Activated T-helper 17 cell treated with anti-CD3 and anti-CD28 coated beads, Interleukin-2, amount 50 U/mL, for 72 hours (primary cell): ENCODE data around the gene SESN3. TPM values are rescaled to one million over a fixed set of nuclear protein-coding genes. Genes with fewer than 3 reads are reported as not detected.

ENCODE experiments used
- ATAC-seq: fragments of 150-1000 bp; cut with Tn5 transposase; replicated peaks from 2 replicates; pipeline ENCODE4 v1.10.0; 2021; ENCODE audit warnings: mild to moderate bottlenecking, moderate library complexity
- H3K27ac Mint-ChIP-seq: one replicate; pipeline ENCODE4 v1.8.0; 2022; ENCODE audit warnings: mixed read lengths
- H3K27me3 Mint-ChIP-seq: one replicate; pipeline ENCODE4 v1.8.0; 2022; ENCODE audit warnings: mixed read lengths
- H3K36me3 Mint-ChIP-seq: one replicate; pipeline ENCODE4 v1.8.0; 2022; ENCODE audit warnings: low read depth, mild to moderate bottlenecking, mixed read lengths
- H3K4me1 Mint-ChIP-seq: one replicate; pipeline ENCODE4 v1.8.0; 2022; ENCODE audit warnings: mixed read lengths
- H3K4me3 Mint-ChIP-seq: one replicate; pipeline ENCODE4 v1.8.0; 2022; ENCODE audit warnings: mild to moderate bottlenecking, mixed read lengths
- H3K9me3 Mint-ChIP-seq: one replicate; pipeline ENCODE4 v1.8.0; 2022; ENCODE audit warnings: mixed read lengths
- total RNA-seq, 2 donors: library from RNA; stranded (reverse); gene quantifications; one replicate each; pipeline ENCODE4 v1.2.3, GENCODE V29; 2022

Gene SESN3
- total RNA-seq, 2 donors from 2014 or later = 4.6 to 9.7 TPM

- no peaks in the 10 kb centered on the region for H3K36me3 Mint-ChIP-seq
- no peak overlapping the region for H3K4me3 Mint-ChIP-seq
- H3K9me3 Mint-ChIP-seq = no peaks in the 10 kb centered on the region
- peaks cover 33% of the 10 kb centered on the region for H3K4me1 Mint-ChIP-seq
- ATAC-seq = no peak
- H3K27ac Mint-ChIP-seq = peak overlapping the region; percentile 2
- H3K27me3 Mint-ChIP-seq = no peaks in the 10 kb centered on the region
Measured at GRCh38 chr11:95156916-95157541, 74.0 kb downstream of the SESN3 start.

GRCh38 chr11:95156133-95156721 lies 74.8 kb downstream of the SESN3 start:
- no peaks in the 10 kb centered on the region for H3K9me3 Mint-ChIP-seq
- H3K4me3 Mint-ChIP-seq = no peak overlapping the region
- peaks cover 37% of the 10 kb centered on the region for H3K4me1 Mint-ChIP-seq
- H3K27me3 Mint-ChIP-seq = no peaks in the 10 kb centered on the region
- no peak for ATAC-seq
- H3K27ac Mint-ChIP-seq = no peak overlapping the region
- H3K36me3 Mint-ChIP-seq = no peaks in the 10 kb centered on the region

DNA sequence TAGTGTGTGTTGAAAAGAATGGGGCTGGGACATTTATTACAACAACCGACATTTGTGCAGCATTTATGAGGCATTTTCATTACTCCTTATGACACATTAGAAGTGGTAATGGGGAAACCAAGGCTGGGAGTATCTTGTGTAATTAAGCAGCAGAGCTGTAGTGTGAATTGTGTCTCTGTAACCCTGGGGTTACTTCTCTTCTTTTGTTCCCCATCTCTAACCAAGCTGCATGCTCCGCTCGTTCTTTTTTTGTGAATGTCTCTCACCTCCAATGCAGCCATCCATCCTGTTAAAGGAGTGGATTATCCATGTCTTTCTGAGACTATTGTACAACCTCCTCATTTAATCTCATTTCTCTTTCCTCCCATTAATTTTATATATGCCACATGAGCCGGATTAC lies 75.6 kb downstream of the SESN3 start:
- Mint-ChIP-seq H3K4me3 (no peak overlapping the region), H3K4me1 (peaks cover 35% of the 10 kb centered on the region), H3K36me3 (no peaks in the 10 kb centered on the region), H3K27me3 (no peaks in the 10 kb centered on the region), H3K9me3 (no peaks in the 10 kb centered on the region), H3K27ac (no peak overlapping the region)
- ATAC-seq = no peak

DNA sequence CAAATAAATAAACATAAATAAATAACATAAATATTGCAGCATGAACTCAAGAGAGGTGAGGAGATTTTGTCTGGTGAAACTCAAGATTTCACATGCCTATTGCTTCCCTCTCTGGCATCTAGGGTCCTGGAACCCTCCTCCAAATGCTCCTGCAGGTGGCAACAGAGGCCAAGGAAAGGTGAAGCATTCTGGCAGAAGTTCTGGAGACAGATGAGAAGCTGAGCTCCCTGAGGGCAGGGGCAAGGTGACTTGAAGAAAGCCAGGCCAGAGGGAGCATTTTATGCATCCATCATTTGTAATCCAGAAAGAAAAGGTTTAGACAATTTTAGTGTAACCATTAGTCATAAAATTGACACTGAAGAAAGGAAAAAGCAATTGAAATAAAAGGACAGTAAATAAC lies 76.5 kb downstream of the SESN3 start:
- ATAC-seq = no peak
- H3K4me3 Mint-ChIP-seq = no peak overlapping the region
- peaks cover 32% of the 10 kb centered on the region for H3K4me1 Mint-ChIP-seq
- no peaks in the 10 kb centered on the region for H3K36me3 Mint-ChIP-seq
- H3K27me3 Mint-ChIP-seq = no peaks in the 10 kb centered on the region
- H3K9me3 Mint-ChIP-seq = no peaks in the 10 kb centered on the region
- no peak overlapping the region for H3K27ac Mint-ChIP-seq

- H3K9me3 Mint-ChIP-seq = no peaks in the 10 kb centered on the region
- H3K4me3 Mint-ChIP-seq = peak overlapping the region; percentile 89
- H3K27ac Mint-ChIP-seq = peak overlapping the region; percentile 92
- no peaks in the 10 kb centered on the region for H3K36me3 Mint-ChIP-seq
- ATAC-seq = no peak
- peaks cover 32% of the 10 kb centered on the region for H3K4me1 Mint-ChIP-seq
- no peaks in the 10 kb centered on the region for H3K27me3 Mint-ChIP-seq
Measured at GRCh38 chr11:95153857-95154246, 77.2 kb downstream of the SESN3 start.

DNA sequence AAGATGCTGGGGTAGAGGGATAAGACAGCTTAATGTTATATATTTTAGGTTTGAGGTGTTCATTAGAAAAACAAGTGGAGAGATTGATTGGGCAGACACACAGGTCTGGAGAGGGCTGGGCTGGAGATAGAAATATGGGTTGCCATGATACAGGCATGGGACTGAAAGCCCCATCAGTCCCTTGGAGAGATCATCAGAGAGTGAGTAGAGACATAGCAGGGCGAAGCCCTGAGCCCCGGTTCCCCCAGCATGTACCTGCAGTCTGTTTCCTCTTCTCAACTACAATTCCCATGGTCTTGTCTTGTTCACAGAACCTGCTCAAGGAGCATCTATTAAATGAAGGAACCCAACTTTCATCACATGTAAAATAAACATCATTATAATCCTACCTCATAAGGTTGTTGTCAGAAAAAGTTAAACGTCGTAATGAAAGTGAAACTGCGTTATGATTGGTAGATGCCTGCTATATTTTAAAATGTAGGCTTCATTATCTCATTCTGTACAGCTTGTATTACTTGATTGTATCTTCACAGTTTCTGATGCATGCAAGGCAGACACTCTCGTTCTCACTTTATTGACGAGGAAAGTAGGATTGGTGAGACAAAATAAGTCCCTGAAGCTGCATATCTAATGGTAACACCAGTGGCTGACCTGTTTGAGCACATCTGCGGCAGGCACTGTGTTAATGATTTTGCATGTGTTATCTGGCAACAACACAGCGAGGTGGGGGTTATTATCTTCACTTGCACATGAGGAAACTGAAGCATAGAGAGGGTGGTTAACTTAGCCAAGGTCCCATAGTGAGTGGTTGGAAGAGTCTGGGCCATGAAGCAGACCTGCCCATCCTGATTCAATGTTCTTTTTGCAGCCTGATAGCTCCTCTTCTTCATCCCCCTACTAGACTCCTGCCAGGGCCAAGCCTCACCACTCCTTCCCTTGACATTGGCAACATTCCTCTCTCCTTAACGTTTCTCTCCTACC lies 77.8 kb downstream of the SESN3 start:
- H3K4me3 Mint-ChIP-seq = peak overlapping the region; percentile 89
- peak; percentile 2 for ATAC-seq

GRCh38 chr11:95150956-95151684 lies 79.9 kb downstream of the SESN3 start:
- peak overlapping the region; percentile 92 for H3K27ac Mint-ChIP-seq
- ATAC-seq = peak; percentile 91
- H3K27me3 Mint-ChIP-seq = peaks cover 4% of the 10 kb centered on the region
- peaks cover 25% of the 10 kb centered on the region for H3K4me1 Mint-ChIP-seq
- no peaks in the 10 kb centered on the region for H3K36me3 Mint-ChIP-seq
- peak overlapping the region; percentile 89 for H3K4me3 Mint-ChIP-seq
- no peaks in the 10 kb centered on the region for H3K9me3 Mint-ChIP-seq

More for the DNA sequence above, 77.8 kb downstream of the SESN3 start:
- Mint-ChIP-seq H3K9me3 (no peaks in the 10 kb centered on the region), H3K27ac (peak overlapping the region; percentile 92), H3K4me1 (peaks cover 29% of the 10 kb centered on the region), H3K36me3 (no peaks in the 10 kb centered on the region), H3K27me3 (no peaks in the 10 kb centered on the region)

GRCh38 chr11:95149651-95150364 lies 81.2 kb downstream of the SESN3 start:
- no peak for ATAC-seq
- Mint-ChIP-seq H3K4me1 (peaks cover 25% of the 10 kb centered on the region), H3K36me3 (no peaks in the 10 kb centered on the region), H3K27ac (peak overlapping the region; percentile 92), H3K27me3 (peaks cover 4% of the 10 kb centered on the region), H3K9me3 (no peaks in the 10 kb centered on the region), H3K4me3 (peak overlapping the region; percentile 89)

DNA sequence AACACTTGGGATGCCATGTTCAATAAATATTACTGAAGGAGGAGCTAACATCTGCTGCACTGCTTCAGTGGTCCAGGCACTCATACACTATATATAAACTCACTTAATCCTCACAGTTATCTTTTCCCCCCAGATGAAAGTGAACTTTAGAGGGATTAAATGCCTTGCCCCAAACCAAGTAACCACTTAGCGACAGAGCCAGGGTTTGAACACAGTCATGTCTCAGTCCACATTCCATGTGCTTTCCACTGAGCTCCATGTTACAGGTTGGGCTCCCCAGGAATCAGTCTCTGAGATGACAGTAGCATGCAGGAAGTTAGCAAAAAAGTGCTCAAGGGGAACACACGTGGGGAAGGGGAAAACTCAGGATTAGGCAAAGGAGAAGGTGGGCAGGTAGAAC lies 82.1 kb downstream of the SESN3 start:
- Mint-ChIP-seq H3K4me3 (no peak overlapping the region), H3K4me1 (peaks cover 30% of the 10 kb centered on the region), H3K27me3 (peaks cover 13% of the 10 kb centered on the region), H3K9me3 (no peaks in the 10 kb centered on the region), H3K27ac (no peak overlapping the region), H3K36me3 (no peaks in the 10 kb centered on the region)
- ATAC-seq = no peak

DNA sequence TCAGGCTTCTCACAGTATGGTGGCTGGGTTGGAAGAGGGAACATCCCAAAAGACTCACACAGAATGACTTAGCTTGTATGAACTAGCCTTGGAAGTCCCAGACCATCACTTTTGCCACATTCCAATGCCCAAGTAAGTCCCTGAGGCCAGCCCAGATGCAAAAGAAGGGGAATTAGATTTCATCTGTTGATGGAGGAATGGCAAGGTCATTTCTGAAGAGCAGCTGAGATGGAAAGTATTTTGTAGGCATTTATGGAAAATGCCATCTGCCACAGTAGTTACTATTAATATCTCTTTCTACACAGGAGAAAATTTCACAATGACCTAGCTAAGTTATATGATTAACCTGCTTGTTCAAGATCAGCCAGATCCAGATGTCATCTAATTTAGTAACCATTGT lies 82.6 kb downstream of the SESN3 start:
- Mint-ChIP-seq H3K4me3 (no peak overlapping the region), H3K4me1 (peaks cover 25% of the 10 kb centered on the region), H3K9me3 (no peaks in the 10 kb centered on the region), H3K27ac (no peak overlapping the region), H3K36me3 (no peaks in the 10 kb centered on the region), H3K27me3 (peaks cover 14% of the 10 kb centered on the region)
- no peak for ATAC-seq

DNA sequence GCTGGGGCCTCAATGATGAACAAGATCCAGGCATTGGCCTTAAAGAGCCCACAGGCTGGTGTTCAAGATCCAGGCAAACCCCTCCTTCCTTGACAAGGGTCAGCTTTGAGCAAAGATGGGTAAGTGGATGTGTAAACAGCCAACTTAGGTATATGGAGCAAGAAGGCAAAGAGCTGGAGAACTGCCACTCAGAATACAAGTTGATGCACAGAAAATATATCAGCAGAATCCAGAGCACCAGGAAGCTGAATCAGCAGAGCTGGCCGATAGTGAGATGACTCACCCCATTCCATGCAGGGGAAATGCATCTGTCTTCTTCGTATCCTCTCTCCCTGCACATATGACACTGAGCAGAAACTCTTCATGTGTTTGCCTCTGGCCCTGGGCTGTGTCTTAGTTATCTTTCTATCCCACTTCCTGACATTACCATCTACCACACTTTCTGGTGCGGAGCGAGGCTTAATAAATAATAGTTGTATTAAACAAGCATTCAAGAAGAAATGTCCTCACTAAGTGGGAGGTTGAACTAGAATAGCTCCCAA lies 83.6 kb downstream of the SESN3 start:
- Mint-ChIP-seq H3K36me3 (no peaks in the 10 kb centered on the region), H3K27ac (no peak overlapping the region), H3K4me1 (peaks cover 16% of the 10 kb centered on the region)

GRCh38 chr11:95145430-95146060 lies 85.5 kb downstream of the SESN3 start:
- H3K27ac Mint-ChIP-seq = no peak overlapping the region

More for the DNA sequence above, 83.6 kb downstream of the SESN3 start:
- no peak overlapping the region for H3K4me3 Mint-ChIP-seq
- no peak for ATAC-seq
- peaks cover 14% of the 10 kb centered on the region for H3K27me3 Mint-ChIP-seq
- no peaks in the 10 kb centered on the region for H3K9me3 Mint-ChIP-seq

More at GRCh38 chr11:95145430-95146060, 85.5 kb downstream of the SESN3 start:
- ATAC-seq = no peak
- no peak overlapping the region for H3K4me3 Mint-ChIP-seq
- H3K4me1 Mint-ChIP-seq = peaks cover 11% of the 10 kb centered on the region
- H3K27me3 Mint-ChIP-seq = peaks cover 14% of the 10 kb centered on the region
- no peaks in the 10 kb centered on the region for H3K36me3 Mint-ChIP-seq
- no peaks in the 10 kb centered on the region for H3K9me3 Mint-ChIP-seq
